ENCODE results near the gene GM2A. TPM values are rescaled to one million over a fixed set of nuclear protein-coding genes. Genes with fewer than 3 reads are reported as not detected.

Gene GM2A
- total RNA-seq: 10 to 100 TPM in 2 of 3 donors, 1 to 10 TPM in 1; 9.6 to 15.9 (median 15.6) TPM
- total RNA-seq (2013): 39.5 TPM

DNA sequence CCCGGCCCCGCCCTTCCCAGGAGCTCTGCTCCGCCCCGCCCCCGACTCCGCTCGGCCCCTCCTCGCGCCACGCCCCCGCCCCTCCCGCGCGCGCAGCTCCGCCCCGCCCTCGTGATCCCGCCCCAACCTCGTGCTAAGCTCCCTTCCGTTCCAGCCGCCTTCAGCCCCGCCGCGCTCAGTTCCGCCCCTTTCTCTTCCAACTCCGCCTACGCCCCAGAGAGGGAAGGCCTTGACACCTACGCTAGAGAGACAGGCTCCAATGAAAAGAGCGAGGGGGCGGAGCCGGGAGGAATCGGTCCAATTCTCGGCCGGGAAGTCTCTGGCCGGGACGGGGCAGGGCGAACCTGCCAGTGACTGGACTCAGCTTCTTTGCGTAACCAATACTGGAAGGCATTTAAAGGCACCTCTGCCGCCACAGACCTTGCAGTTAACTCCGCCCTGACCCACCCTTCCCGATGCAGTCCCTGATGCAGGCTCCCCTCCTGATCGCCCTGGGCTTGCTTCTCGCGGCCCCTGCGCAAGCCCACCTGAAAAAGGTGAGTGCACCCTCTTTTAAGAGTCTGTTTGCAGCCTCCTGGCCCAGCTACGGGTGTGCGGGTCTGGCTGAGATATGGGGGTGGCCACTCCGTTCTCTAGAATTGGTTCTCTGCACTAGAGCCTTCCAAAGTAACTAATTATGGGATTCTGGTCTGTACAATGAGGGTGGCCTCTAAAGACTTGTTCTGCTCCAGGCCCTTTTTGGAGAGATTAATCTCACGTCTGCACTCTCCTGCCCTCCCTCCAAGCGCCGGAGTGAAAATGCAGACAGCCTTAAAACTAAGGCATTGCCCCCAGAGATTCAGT is at the start of gene GM2A:
Gene GM2A (plus strand): TSS at position 424 of the 843 bp plus-strand sequence. CDS start 32 bp downstream, at position 456.
- Histone ChIP-seq H3K27me3 (ENCODE audit: control insufficient read depth, insufficient read depth, low read length) (no peaks in the 10 kb centered on the region), H3K4me3 (ENCODE audit: low read length) (peak within 1 kb of the TSS; percentile 59), H3K4me1 (ENCODE audit: control insufficient read depth, insufficient read depth, low read length) (peaks cover 29% of the 10 kb centered on the region), H3K9me3 (ENCODE audit: control insufficient read depth, insufficient read depth, low read length) (no peaks in the 10 kb centered on the region), H3K36me3 (ENCODE audit: control insufficient read depth, insufficient read depth, low read length) (no peaks in the 10 kb centered on the region), H3K27ac (ENCODE audit: low read length) (peak within 1 kb of the TSS; percentile 51)
- intact Hi-C loops (cut with micrococcal nuclease): loop anchor here (5.0 to 10.0 kb wide), 2 partner anchors 41 to 522 kb away; partner anchors contain the start of gene G3BP1
- peak; percentile 95 to 99 (median 97) for ATAC-seq
- under 1% methylated on average over 52 of the region's 52 CpGs for WGBS (ENCODE audit: insufficient coverage)
- DNase-seq: peak; percentile 93 to 99
- Mint-ChIP-seq H3K4me3 (peak within 1 kb of the TSS; percentile 92), H3K9me3 (no peaks in the 10 kb centered on the region), H3K27me3 (ENCODE audit: low read depth in 2 of 2) (peaks cover 5 to 7% of the 10 kb centered on the region in 2 donors), H3K27ac (peak within 1 kb of the TSS; percentile 85 to 86), H3K4me1 (peaks cover 34 to 35% of the 10 kb centered on the region in 2 donors), H3K36me3 (no peaks in the 10 kb centered on the region)
- TF ChIP-seq, protein P1, sequence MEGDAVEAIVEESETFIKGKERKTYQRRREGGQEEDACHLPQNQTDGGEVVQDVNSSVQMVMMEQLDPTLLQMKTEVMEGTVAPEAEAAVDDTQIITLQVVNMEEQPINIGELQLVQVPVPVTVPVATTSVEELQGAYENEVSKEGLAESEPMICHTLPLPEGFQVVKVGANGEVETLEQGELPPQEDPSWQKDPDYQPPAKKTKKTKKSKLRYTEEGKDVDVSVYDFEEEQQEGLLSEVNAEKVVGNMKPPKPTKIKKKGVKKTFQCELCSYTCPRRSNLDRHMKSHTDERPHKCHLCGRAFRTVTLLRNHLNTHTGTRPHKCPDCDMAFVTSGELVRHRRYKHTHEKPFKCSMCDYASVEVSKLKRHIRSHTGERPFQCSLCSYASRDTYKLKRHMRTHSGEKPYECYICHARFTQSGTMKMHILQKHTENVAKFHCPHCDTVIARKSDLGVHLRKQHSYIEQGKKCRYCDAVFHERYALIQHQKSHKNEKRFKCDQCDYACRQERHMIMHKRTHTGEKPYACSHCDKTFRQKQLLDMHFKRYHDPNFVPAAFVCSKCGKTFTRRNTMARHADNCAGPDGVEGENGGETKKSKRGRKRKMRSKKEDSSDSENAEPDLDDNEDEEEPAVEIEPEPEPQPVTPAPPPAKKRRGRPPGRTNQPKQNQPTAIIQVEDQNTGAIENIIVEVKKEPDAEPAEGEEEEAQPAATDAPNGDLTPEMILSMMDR (IDR thresholded peaks at IDR 0.05): no peak

DNA sequence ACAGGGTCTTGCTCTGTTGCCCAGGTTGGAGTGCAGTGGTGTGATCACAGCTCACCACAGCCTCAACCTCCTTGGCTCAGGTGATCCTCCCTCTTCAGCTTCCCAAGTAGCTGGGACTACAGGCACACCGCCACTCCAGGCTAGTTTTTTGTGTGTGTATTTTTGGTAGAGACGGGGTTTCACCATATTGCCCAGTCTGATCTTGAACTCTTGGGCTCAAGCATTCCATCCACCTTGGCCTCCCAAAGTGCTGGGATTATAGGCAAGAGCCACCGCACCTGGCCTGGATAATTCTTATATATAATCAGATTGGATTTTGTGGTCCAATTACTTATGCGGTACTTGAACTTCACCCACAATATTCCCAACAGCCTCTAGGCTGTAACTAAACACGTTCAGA is 48.9 kb upstream of the GM2A start:
- intact Hi-C loops (cut with micrococcal nuclease): no loop called here
- Histone ChIP-seq H3K36me3 (ENCODE audit: control insufficient read depth, insufficient read depth, low read length) (peaks cover 39% of the 10 kb centered on the region), H3K27ac (ENCODE audit: low read length) (no peak overlapping the region), H3K9me3 (ENCODE audit: control insufficient read depth, insufficient read depth, low read length) (no peaks in the 10 kb centered on the region), H3K4me1 (ENCODE audit: control insufficient read depth, insufficient read depth, low read length) (peaks cover 38% of the 10 kb centered on the region), H3K4me3 (ENCODE audit: low read length) (no peak overlapping the region), H3K27me3 (ENCODE audit: control insufficient read depth, insufficient read depth, low read length) (no peaks in the 10 kb centered on the region)
- peaks cover 16% of the 10 kb centered on the region for H3K36me3 Mint-ChIP-seq
- H3K4me3 Mint-ChIP-seq: no peak overlapping the region
- H3K9me3 Mint-ChIP-seq: no peaks in the 10 kb centered on the region
- DNase-seq (no peak), ATAC-seq (no peak)
- WGBS (ENCODE audit: insufficient coverage): 93% methylated on average over 3 of the region's 5 CpGs
- H3K4me1 Mint-ChIP-seq: peaks cover 44 to 45% of the 10 kb centered on the region in 2 donors
- H3K27ac Mint-ChIP-seq: peak overlapping the region in 1 of 2 donors; percentile 79
- TF ChIP-seq, protein P1 (IDR thresholded peaks at IDR 0.05): no peak
- H3K27me3 Mint-ChIP-seq (ENCODE audit: low read depth in 2 of 2): no peaks in the 10 kb centered on the region

DNA sequence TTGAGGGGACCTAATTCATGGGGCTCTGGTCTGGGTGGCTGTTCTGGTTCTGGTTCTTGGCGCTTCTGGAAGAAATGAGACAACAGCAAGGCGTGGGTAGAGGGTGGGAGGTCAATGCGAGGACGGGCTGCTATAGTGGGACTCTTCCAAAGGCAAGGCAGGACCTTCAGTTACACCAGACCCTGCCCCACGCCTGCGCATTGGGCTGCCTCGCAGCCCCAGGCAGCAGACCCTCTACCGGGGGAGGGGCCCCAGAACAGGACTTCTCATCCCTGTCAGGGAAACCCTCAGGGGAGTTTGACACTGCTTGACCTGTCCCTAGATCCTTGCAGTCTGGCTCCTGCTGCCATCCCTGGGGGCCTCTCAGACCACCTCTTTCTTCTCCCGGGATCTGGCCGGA is 47.6 kb upstream of the GM2A start:
- 97% methylated on average over 10 of the region's 10 CpGs for WGBS (ENCODE audit: insufficient coverage)

More for the DNA sequence above, 47.6 kb upstream of the GM2A start:
- peaks cover 26% of the 10 kb centered on the region for H3K36me3 ChIP-seq (ENCODE audit: control insufficient read depth, insufficient read depth, low read length)
- Mint-ChIP-seq H3K9me3 (no peaks in the 10 kb centered on the region), H3K36me3 (peaks cover 16% of the 10 kb centered on the region), H3K27ac (peak overlapping the region; percentile 22 to 79), H3K4me1 (peaks cover 53 to 55% of the 10 kb centered on the region in 2 donors), H3K27me3 (ENCODE audit: low read depth in 2 of 2) (no peaks in the 10 kb centered on the region), H3K4me3 (no peak overlapping the region)
- peaks cover 51% of the 10 kb centered on the region for H3K4me1 ChIP-seq (ENCODE audit: control insufficient read depth, insufficient read depth, low read length)
- H3K9me3 ChIP-seq (ENCODE audit: control insufficient read depth, insufficient read depth, low read length): no peaks in the 10 kb centered on the region
- H3K27me3 ChIP-seq (ENCODE audit: control insufficient read depth, insufficient read depth, low read length): no peaks in the 10 kb centered on the region
- no peak for ATAC-seq
- intact Hi-C loops (cut with micrococcal nuclease): no loop called here
- no peak for DNase-seq
- H3K27ac ChIP-seq (ENCODE audit: low read length): no peak overlapping the region
- TF ChIP-seq, protein P1 (IDR thresholded peaks at IDR 0.05): no peak
- no peak overlapping the region for H3K4me3 ChIP-seq (ENCODE audit: low read length)
